MG63 (cell line): ENCODE data around the gene SYK. TPM values are rescaled to one million over a fixed set of nuclear protein-coding genes. Genes with fewer than 3 reads are reported as not detected.
"Not testable (repeated sequence)": the region's sequence is repeated elsewhere in the genome, so short reads cannot be mapped to it uniquely, and the experiment has no call there.

Experiments used
- DNase-seq: peaks from one replicate; pipeline ENCODE4 v3.0.0-alpha.2; 2020
- H3K27me3 ChIP-seq: fragments of 250-450 bp; sonication (Bioruptor Pico); 2 replicates; pipeline ENCODE4 v1.5.1; 2020; ENCODE audit warnings: mild to moderate bottlenecking, moderate library complexity
- H3K36me3 ChIP-seq: fragments of 250-450 bp; sonication (Bioruptor Pico); 2 replicates; pipeline ENCODE4 v1.5.1; 2020; ENCODE audit warnings: mild to moderate bottlenecking, moderate library complexity
- H3K4me3 ChIP-seq: fragments of 250-450 bp; sonication (Bioruptor Pico); 2 replicates; pipeline ENCODE4 v1.5.1; 2020; ENCODE audit warnings: mild to moderate bottlenecking, moderate library complexity
- H3K9me3 ChIP-seq: fragments of 250-450 bp; sonication (Bioruptor Pico); 2 replicates; pipeline ENCODE4 v1.5.1; 2020; ENCODE audit warnings: mild to moderate bottlenecking, moderate library complexity
- total RNA-seq: library from RNA; depleted of rRNA; stranded (reverse); fragments of >200 nt; shearing (Covaris generic); gene quantifications from 2 replicates; pipeline ENCODE4 v1.2.3, GENCODE V29; 2014; ENCODE audit warnings: low replicate concordance

SYK gene
- total RNA-seq, 1 experiment from 2014 or later, result 7.9 TPM

DNA sequence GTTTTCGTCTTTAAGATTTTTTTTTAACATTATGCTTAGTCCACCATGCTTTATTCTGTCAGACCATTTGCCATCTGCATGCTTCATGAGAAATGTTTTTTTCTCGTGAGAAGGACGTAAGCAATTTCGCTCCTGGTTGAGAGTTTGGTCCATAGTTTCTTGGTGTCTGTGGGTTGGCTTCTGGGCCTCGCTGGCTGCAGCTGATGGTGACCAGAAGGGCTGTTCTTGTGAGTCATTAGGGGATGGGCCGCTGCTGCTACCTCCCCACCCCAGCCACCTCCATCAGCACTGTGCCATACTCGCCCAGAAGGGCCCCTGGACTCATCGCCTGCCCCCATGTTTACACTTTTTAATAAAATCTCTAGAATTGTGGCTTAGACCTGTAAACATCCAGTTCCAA is 11.4 kb downstream of the SYK start:
- H3K9me3 ChIP-seq, result no peaks in the 10 kb centered on the region
- no peaks in the 10 kb centered on the region for H3K27me3 ChIP-seq
- DNase-seq, result no peak
- H3K4me3 ChIP-seq, result no peak overlapping the region
- H3K36me3 ChIP-seq, result no peaks in the 10 kb centered on the region

DNA sequence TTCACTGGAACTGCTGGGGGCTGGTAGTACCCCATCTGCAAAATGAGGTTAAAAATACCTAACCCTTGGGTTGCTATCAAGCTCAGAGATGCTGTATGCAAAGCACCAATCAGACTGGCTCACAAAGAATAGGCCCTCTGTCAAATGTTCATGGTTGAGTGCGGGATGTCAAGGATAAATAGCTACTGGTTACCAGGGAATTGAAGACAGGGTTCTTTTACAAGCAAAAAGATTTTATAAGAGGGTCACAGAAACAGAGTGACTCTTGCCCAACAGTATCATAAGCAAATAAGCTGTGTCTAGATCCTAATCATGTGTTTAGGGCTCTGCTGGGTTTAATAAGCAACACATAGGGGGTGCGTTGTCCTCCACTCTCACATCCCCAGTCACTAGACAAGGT is 11.9 kb downstream of the SYK start:
- no peaks in the 10 kb centered on the region for H3K9me3 ChIP-seq
- DNase-seq, result no peak

DNA sequence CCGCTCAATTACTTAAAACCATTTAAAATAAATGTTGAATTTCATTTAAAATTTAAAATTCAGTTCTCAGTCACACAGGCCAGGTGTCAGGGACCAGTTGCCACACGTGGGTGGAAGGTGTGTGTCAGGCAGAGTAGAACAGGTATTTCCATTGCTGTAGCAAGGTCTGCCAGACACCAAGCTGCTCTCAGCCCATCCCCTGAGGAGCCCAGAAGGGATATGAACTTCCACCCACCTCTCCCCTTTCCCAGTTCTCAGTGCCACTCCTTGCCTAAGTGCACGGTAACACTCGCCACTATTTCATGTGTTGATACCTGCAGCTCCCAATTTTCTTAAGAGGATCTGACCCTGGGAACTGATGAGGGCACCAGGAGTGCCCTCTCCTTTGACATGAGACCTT is 12.7 kb downstream of the SYK start:
- H3K4me3 ChIP-seq, result no peak overlapping the region
- no peaks in the 10 kb centered on the region for H3K27me3 ChIP-seq
- no peaks in the 10 kb centered on the region for H3K36me3 ChIP-seq
- DNase-seq, result no peak
- H3K9me3 ChIP-seq, result no peaks in the 10 kb centered on the region

More for the DNA sequence above, 11.9 kb downstream of the SYK start:
- Histone ChIP-seq H3K4me3 (no peak overlapping the region), H3K27me3 (no peaks in the 10 kb centered on the region), H3K36me3 (no peaks in the 10 kb centered on the region)

DNA sequence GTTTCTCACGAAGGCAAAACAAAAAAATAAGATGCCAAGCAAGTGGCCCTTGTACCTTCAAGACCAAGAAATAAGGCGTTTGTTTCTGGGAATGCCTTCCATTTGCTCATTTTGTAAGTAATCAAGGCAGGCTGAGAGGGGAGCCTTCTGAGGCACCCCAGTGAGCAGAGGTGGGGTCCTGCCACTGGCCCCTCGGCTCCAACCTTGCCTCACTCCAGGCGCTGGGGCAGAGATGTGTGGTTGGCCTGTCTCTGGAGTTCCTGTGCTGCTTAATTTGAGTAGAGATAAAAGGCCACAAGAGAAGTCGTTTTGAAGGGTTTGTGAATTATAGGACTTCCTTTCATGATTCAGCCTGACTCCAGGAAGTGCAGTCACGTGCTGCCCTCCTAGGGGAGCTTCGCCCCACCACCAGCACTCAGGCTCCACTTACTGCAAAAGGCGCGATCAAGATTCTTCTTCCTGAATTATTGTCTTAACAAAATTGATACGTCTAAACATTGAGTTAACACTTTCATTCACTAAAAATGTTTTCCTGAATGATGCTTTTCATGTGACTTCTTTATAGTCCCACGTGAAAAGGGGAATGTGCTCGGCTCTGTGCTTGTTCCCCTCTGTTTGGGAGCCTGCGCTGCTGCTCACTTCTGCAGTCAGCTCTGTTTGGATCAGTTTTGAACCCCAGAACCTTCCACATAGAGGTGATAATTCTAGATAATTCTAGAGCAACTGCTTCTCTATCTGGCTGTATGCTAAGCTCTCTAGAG is 13.7 kb downstream of the SYK start:
- H3K36me3 ChIP-seq, result no peaks in the 10 kb centered on the region
- no peak overlapping the region for H3K4me3 ChIP-seq
- no peaks in the 10 kb centered on the region for H3K9me3 ChIP-seq
- no peak for DNase-seq
- no peaks in the 10 kb centered on the region for H3K27me3 ChIP-seq

DNA sequence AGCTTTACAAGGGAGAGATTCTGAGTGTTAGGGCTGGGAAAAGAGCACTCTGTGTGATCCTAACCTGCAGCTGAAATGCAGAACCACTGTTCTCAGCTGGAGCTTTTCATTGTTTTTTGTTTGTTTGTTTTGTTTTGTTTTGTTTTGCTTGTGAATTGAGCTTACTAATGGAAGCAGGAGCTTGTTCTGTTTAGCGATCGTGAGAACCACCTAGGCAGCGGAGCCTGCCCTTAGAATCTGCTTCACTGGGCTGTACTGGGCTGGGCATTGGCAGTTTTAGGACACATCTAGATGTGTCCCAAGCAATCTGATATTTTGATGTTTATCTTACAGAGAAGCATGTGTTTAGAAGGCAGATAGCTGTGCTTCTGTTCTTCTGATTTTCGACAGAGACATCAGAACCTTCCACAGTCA is 14.3 kb downstream of the SYK start:
- no peak overlapping the region for H3K4me3 ChIP-seq
- no peaks in the 10 kb centered on the region for H3K27me3 ChIP-seq
- no peak for DNase-seq
- no peaks in the 10 kb centered on the region for H3K36me3 ChIP-seq
- H3K9me3 ChIP-seq, result no peaks in the 10 kb centered on the region

DNA sequence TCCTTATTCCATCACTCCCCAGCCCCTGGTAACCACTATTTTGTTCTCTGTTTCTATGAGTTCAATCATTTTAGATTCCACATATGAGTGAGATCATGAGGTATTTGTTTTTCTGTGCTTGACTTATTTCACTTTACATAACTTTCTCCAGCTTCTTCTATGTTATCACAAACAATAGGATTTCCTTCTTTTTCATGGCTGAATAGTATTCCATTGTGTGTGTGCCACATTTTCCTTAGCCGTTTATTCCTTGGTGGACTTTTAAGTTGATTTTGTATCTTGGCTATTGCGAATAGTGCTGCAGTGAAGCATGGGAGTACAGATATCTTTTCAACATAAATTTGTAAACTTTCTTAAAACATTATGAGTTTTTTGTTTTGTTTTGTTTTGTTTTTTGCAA is 15.1 kb downstream of the SYK start:
- no peak for DNase-seq

DNA sequence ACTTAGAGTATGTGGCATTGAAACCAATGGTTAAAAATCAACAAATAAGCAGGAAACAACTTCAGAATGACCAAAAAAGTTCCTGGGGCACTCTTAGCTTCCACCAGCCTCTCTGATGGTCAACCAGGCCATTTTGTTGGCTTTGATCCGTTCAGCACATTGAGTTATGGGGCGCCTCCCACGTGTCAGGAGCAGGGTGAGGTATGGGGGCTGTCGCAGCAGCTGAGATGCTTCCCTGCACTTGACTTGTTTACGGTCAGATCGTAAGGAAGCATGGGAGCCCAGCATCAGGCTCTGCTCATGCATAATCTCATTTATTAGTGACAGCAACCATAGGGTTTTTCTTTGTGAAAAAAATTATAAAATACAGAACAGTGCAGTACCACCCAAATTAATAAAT is 16.7 kb downstream of the SYK start:
- no peak for DNase-seq
- no peaks in the 10 kb centered on the region for H3K9me3 ChIP-seq
- H3K36me3 ChIP-seq, result no peaks in the 10 kb centered on the region
- H3K27me3 ChIP-seq, result no peaks in the 10 kb centered on the region
- no peak overlapping the region for H3K4me3 ChIP-seq

More for the DNA sequence above, 15.1 kb downstream of the SYK start:
- Histone ChIP-seq H3K4me3 (no peak overlapping the region), H3K27me3 (no peaks in the 10 kb centered on the region), H3K36me3 (no peaks in the 10 kb centered on the region), H3K9me3 (no peaks in the 10 kb centered on the region)

DNA sequence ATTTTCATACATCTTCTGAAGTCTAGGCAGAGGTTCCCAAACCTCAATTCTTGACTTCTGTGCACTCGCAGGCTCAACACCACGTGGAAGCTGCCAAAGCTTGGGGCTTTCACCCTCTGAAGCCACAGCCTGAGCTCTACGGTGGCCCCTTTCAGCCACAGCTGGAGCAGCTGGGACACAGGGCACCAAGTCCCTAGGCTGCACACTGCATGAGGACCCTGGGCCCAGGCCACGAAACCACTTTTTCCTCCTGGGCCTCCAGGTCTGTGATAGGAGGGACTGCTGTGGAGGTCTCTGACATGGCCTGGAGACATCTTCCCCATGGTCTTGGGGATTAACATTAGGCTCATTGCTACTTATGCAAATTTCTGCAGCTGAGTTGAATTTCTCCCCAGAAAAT is 18.8 kb downstream of the SYK start:
- not testable (repeated sequence) for H3K9me3 ChIP-seq, DNase-seq, H3K36me3 ChIP-seq, H3K4me3 ChIP-seq, H3K27me3 ChIP-seq

DNA sequence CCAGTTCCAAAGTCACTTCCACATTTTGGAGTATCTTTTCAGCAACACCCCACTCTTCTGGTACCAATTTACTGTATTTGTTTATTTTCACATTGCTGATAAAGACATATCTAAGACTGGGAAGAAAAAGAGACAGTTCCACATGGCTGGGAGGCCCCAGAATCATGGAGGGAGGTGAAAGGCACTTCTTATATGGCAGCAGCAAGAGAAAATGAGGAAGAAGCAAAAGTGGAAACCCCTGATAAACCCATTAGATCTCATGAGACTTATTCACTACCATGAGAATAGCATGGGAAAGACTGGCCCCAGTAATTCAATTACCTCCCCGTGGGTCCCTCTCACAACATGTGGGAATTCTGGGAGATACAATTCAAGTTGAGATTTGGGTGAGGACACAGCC is 19.6 kb downstream of the SYK start:
- not testable (repeated sequence) for H3K9me3 ChIP-seq, DNase-seq, H3K4me3 ChIP-seq, H3K36me3 ChIP-seq, H3K27me3 ChIP-seq

DNA sequence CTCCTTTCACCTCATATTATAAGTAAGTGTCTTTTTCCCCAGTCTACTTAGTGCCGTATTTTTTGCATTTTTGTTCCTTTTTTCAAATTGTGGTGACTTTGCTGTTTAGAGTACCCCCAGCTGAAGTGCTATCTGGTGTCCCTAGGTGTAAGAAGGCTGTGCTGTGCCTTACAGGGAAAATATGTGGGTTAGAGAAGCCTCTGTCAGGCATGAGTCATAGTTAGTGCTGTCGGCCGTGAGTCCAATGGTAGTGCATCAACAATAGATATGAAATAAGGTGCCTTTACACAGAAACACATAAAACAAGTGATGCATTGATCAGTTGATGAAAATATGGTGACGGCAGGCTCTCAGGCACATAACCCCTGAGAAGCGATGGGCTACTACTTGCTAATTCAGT is 20.1 kb downstream of the SYK start:
- Histone ChIP-seq H3K36me3 (no peaks in the 10 kb centered on the region), H3K27me3 (no peaks in the 10 kb centered on the region), H3K9me3 (no peaks in the 10 kb centered on the region), H3K4me3 (no peak overlapping the region)
- no peak for DNase-seq

DNA sequence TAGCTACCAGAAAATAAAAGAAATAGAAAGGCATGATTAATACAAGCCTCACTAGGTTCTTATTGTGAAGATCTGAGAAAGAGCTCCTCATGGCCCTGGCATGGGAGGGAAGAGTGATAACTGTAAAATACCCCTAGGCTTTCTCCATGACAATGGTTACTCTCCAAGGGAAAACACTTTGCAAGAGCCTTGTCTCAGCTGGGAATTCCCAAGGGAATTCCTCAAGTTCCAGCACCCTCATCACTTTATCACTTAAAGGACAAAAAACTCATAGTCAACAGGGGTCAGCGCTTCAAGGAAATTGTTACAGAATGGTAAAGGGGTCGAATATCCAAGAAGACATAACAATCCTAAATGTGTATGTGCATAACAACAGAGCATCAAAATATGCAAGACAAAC is 21.2 kb downstream of the SYK start:
- DNase-seq, result no peak

DNA sequence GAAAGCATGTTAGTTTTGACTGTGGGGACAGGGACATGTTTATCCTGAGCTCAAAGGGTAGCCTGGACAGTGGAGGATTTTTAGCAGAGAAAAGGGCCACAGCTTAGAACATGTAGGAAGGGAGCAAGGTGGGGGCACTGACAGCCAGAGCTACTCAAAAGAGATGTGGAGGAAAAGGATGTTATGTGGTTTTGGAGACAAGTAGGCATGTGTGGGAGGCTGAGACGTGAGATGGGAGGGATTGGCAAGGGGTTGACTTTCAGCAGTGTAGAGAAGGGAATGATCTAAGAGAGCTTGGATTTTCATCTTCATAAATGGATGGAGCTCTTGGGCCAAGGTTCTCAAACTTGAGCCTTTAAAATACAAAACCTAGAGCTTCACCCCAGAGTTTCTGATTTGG is 24.0 kb downstream of the SYK start:
- H3K36me3 ChIP-seq, result no peaks in the 10 kb centered on the region
- no peak for DNase-seq

More for the DNA sequence above, 21.2 kb downstream of the SYK start:
- Histone ChIP-seq H3K36me3 (no peaks in the 10 kb centered on the region), H3K9me3 (no peaks in the 10 kb centered on the region), H3K4me3 (no peak overlapping the region), H3K27me3 (no peaks in the 10 kb centered on the region)

DNA sequence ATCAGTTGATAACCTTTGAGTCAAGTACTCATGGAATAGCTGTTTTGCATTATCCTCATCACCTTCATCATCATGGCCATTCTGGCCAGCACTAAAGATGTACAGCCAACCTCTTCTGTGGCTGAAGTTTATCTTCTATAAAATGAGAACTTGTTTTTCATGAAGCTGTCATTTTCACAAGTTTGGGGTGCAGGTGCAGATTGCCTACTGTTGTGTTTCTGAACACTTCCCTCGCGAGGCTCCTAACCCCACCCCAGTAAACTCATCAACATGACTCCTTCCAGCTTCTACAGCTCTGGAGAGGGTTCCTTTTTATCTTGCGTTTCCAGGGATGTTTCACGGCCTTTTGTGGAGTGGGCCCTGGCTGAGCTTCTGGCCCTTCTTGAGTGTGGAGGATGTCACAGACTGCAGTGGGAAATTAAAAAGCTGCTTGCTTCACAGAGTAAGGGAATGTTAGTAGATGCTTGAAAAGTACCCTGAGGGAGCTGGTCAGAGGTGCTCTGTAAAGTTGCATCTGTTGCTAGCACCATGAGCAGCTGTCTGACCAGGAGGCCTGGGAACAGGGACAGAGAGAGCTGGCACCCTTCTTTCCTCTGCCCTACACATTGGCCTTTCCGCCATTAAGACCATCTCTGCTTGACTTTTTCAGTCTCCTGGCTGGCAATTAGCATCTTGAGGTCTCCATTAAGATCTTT is 24.9 kb downstream of the SYK start:
- H3K4me3 ChIP-seq, result no peak overlapping the region
- no peaks in the 10 kb centered on the region for H3K27me3 ChIP-seq
- DNase-seq, result no peak
- no peaks in the 10 kb centered on the region for H3K9me3 ChIP-seq
- no peaks in the 10 kb centered on the region for H3K36me3 ChIP-seq

More for the DNA sequence above, 24.0 kb downstream of the SYK start:
- no peaks in the 10 kb centered on the region for H3K27me3 ChIP-seq
- H3K4me3 ChIP-seq, result no peak overlapping the region
- H3K9me3 ChIP-seq, result no peaks in the 10 kb centered on the region

DNA sequence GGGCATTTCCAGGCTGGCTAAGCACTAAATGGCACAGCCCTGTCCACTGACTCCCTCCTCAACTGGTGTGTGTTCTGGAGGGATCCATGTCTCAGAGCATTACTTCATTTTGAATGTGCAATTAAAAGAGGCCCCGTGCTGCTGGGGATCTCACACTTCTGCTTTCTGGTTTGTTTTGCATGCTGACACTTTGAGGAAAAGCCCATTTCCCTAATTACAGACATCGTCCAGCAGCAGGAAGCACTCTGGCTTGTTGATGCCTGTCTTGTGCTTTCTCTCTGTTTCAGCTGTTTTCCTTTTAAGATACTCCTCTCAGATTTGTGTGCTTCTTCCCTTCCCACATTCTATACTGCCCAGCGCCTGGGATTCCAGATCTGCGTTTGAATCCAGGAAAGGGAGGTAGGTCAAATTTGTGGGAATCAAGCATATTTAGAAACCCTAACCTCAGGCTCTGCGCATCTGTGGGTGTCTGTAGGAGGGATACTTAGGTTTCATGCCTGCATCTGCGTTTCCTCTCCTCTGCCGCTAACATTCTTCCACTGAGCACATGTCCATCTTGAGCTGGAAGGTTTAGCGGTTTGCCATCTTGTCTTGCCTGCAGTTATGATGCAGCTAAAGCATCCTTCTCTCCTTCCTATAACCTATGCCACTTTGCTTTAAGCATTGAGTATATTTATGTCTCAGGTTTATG is 25.7 kb downstream of the SYK start:
- DNase-seq, result no peak
- Histone ChIP-seq H3K4me3 (no peak overlapping the region), H3K27me3 (no peaks in the 10 kb centered on the region), H3K9me3 (no peaks in the 10 kb centered on the region), H3K36me3 (no peaks in the 10 kb centered on the region)

DNA sequence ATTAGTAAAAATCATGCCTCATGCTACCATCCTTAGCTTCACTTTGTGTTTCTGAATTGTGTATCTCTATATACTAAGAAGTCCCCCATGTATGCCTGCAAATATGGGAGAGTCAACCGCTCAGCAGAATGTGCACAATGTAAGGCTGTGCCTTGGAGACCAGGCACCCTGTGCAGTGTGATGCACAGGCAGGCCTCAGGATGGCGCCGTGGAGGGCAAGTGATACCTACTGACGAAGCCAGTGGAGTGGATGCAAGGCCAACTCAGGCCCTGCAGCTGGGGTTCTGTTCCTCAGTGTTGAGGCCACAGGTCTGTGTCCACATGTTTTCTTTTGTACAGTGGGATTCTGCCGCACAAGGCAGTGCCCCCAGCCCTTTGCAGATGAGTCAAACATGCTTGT is 28.4 kb downstream of the SYK start:
- no peaks in the 10 kb centered on the region for H3K9me3 ChIP-seq
- H3K4me3 ChIP-seq, result no peak overlapping the region
- no peaks in the 10 kb centered on the region for H3K27me3 ChIP-seq
- DNase-seq, result no peak
- no peaks in the 10 kb centered on the region for H3K36me3 ChIP-seq

DNA sequence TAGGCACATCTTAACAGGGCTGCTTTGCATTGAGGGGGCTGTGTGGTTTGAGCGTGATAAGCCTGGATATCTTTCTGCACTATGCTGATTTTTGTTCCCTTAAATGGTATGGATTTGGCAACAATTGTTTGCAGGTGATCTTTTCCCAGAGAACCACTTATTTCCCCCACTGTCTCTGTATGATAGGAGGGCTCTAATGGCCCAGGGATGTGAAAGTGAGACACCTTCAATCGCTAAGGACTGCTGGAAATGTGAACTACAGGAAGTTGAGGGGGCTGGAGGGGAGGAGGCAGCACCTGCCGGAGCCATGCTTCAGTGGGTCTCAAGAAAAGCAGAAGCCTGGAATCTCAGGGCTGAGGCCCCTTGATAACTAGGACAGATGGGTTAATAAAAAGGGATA is 29.4 kb downstream of the SYK start:
- DNase-seq, result no peak
- Histone ChIP-seq H3K4me3 (no peak overlapping the region), H3K36me3 (no peaks in the 10 kb centered on the region), H3K9me3 (no peaks in the 10 kb centered on the region), H3K27me3 (no peaks in the 10 kb centered on the region)

DNA sequence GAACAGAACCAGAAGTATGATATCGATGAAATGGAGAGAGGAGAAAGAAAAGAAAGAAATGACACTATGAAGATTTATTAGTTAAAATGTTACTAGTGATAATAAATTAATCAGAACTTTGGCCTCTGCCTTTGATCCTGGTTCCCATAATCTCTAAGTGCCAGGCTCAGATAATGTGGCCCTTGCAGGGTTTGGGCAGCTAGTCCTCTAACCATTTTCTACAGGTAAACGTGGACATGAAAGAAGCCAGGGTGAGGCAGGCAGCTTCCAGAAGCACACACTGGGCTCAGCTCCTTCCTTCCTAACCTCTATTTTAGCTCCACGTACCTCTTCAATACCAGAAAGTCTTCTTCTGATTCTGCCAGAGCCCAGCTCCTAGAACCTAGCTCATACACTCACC is 30.6 kb downstream of the SYK start:
- Histone ChIP-seq H3K36me3 (no peaks in the 10 kb centered on the region), H3K9me3 (no peaks in the 10 kb centered on the region), H3K27me3 (no peaks in the 10 kb centered on the region), H3K4me3 (no peak overlapping the region)
- DNase-seq, result no peak
